ENCODE data around the gene NUPR2.
"Not testable (repeated sequence)": the region's sequence is repeated elsewhere in the genome, so short reads cannot be mapped to it uniquely, and the experiment has no call there.

NUPR2 gene

GRCh38 chr7:56083150-56083785 lies 32.9 kb downstream of the NUPR2 start:
- peak; percentile 20 for DNase-seq

- DNase-seq: no peak
Observed at GRCh38 chr7:56081626-56082340, 34.4 kb downstream of the NUPR2 start.

- not testable (repeated sequence) for DNase-seq
Observed at GRCh38 chr7:56080726-56081435, 35.3 kb downstream of the NUPR2 start.

- peak; percentile 81 for DNase-seq
Observed at GRCh38 chr7:56079450-56080185, 36.6 kb downstream of the NUPR2 start.

- DNase-seq: no peak
Observed at GRCh38 chr7:56078196-56078595, 38.0 kb downstream of the NUPR2 start.

- no peak for DNase-seq
Observed at GRCh38 chr7:56077681-56078080, 38.5 kb downstream of the NUPR2 start.

GRCh38 chr7:56074371-56074791 lies 41.8 kb downstream of the NUPR2 start:
- DNase-seq: peak; percentile 63

GRCh38 chr7:56066376-56066775 lies 49.8 kb downstream of the NUPR2 start:
- DNase-seq: not testable (repeated sequence)
